Astrocyte (in vitro differentiated cells and primary cell): ENCODE measurements around the gene RNLS.

Source experiments
- EZH2 ChIP-seq: IDR thresholded peaks from 2 replicates; pipeline ENCODE4 v1.6.1; 2012; ENCODE audit warnings: mild to moderate bottlenecking, low read length, inconsistent platforms; ENCODE audit not compliant: insufficient read depth
- TF ChIP-seq, protein P1 (sequence below): IDR thresholded peaks from 2 replicates; pipeline ENCODE4 v1.5.1; 2011; ENCODE audit warnings: low read depth, mild to moderate bottlenecking, inconsistent platforms, low read length, moderate library complexity; ENCODE audit not compliant: insufficient read depth

DNA sequence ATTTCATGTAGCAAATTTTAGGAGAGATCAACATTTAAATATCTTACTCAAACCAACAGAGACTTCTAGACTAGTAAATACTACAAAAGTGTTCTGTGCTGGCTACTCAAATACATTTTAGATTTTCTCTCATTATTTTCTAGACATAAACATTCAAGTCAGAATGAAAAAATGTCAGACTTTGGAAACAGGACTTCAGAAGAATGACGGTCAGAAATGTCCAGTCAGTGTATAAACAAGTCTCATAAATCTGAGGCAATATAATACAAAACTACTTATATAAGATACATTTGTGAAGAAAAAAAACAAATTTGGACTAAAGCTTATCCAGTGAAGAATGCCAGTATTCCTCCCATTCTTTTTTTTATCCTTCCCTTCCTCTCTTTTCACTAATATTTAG lies 25.9 kb downstream of the RNLS start:
- TF ChIP-seq, protein P1, sequence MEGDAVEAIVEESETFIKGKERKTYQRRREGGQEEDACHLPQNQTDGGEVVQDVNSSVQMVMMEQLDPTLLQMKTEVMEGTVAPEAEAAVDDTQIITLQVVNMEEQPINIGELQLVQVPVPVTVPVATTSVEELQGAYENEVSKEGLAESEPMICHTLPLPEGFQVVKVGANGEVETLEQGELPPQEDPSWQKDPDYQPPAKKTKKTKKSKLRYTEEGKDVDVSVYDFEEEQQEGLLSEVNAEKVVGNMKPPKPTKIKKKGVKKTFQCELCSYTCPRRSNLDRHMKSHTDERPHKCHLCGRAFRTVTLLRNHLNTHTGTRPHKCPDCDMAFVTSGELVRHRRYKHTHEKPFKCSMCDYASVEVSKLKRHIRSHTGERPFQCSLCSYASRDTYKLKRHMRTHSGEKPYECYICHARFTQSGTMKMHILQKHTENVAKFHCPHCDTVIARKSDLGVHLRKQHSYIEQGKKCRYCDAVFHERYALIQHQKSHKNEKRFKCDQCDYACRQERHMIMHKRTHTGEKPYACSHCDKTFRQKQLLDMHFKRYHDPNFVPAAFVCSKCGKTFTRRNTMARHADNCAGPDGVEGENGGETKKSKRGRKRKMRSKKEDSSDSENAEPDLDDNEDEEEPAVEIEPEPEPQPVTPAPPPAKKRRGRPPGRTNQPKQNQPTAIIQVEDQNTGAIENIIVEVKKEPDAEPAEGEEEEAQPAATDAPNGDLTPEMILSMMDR: no peak
- TF ChIP-seq EZH2: no peak
